ENCODE data around the gene UBE2U.

DNA sequence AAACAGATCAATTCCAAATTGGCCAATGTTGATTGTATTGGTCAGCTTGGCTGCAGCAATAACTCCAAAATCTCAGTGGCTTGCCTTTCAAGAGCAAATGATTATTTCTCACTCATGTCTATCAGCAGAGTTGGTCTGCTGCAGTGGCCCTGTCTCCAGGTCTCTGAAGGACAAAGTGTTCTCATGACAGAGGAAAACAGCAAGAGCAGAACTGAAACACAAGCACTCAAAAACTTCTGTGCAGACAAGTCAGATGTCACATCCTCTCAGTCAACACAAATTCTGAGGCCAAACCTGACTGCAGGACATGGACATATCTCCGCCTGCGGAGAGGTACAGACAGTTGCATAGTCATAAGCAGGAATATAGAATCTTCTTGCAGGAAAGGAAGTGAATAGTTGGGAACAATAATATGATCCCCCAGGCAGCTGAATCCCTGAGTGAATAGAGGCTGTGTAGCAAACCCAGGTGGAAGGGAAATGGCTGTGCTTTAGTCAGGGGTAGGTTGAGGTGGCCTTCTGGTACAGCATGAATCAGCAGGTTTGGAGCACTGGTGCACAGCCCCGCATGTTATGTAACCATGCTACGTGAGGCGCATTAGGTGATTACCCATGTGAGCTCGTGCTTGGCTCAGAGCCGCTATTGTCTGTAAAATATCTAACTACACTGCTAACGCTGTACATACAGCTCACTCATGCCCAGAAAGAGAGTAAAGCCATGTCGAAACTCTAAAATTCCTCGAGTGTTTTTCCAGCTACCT is 17.1 kb upstream of the UBE2U start:
- TF ChIP-seq, protein P1, sequence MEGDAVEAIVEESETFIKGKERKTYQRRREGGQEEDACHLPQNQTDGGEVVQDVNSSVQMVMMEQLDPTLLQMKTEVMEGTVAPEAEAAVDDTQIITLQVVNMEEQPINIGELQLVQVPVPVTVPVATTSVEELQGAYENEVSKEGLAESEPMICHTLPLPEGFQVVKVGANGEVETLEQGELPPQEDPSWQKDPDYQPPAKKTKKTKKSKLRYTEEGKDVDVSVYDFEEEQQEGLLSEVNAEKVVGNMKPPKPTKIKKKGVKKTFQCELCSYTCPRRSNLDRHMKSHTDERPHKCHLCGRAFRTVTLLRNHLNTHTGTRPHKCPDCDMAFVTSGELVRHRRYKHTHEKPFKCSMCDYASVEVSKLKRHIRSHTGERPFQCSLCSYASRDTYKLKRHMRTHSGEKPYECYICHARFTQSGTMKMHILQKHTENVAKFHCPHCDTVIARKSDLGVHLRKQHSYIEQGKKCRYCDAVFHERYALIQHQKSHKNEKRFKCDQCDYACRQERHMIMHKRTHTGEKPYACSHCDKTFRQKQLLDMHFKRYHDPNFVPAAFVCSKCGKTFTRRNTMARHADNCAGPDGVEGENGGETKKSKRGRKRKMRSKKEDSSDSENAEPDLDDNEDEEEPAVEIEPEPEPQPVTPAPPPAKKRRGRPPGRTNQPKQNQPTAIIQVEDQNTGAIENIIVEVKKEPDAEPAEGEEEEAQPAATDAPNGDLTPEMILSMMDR (IDR thresholded peaks at IDR 0.05; ENCODE audit: low read depth, low read length, poor library complexity, severe bottlenecking), result no peak
- TF ChIP-seq EZH2phosphoT487 (IDR thresholded peaks at IDR 0.05; ENCODE audit: borderline replicate concordance, low read length), result no peak
